ENCODE data around the gene OAS3. TPM values are rescaled to one million over a fixed set of nuclear protein-coding genes. Genes with fewer than 3 reads are reported as not detected.

The OAS3 gene
- total and polyA plus RNA-seq, 2 experiments from 2014 or later: 0.22 to 0.35 TPM

DNA sequence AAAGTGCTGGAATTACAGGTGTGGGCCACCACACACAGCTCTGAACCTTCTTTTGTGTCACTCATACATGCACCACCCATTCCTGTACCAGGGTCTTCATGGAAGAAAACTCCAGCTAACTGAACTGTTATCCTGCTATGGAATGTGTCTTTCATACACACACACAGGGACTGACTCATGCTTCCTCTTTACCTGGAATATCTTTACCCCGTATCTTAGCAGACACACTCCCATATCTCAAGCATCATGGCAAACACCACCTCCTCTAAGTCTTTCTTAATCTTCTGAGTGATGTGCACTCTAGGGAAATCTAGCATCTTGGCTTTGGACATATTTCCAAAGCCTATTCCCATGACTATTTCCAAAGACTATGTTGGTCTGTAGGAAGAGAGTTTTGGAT is 83.2 kb downstream of the OAS3 start:
- Histone ChIP-seq H3K9me3 (ENCODE audit: low read depth) (no peaks in the 10 kb centered on the region), H3K27me3 (replicated peaks; ENCODE audit: insufficient read depth) (0 out of 2 replicates have a peak, but pooled peaks cover 6% of the 10 kb centered on the region), H3K9me2 (ENCODE audit: insufficient read depth) (no peaks in the 10 kb centered on the region), H3K36me3 (ENCODE audit: low read depth) (no peaks in the 10 kb centered on the region), H2AFZ (no peak overlapping the region), H3F3A (ENCODE audit: insufficient read depth) (0 out of 2 replicates have a peak, but pooled peaks cover 6% of the 10 kb centered on the region), H3K4me2 (ENCODE audit: unreplicated experiment) (no peak overlapping the region), H3K79me2 (ENCODE audit: insufficient read depth) (no peaks in the 10 kb centered on the region), H3K27ac (no peak overlapping the region), H3K4me3 (no peak overlapping the region), H3K9ac (no peak overlapping the region), H4K20me1 (ENCODE audit: insufficient read depth) (no peaks in the 10 kb centered on the region), H3K4me1 (ENCODE audit: insufficient read depth) (peaks cover 7% of the 10 kb centered on the region; the same call in 1 of the 2 replicates)
- TF ChIP-seq EZH2 (IDR thresholded peaks at IDR 0.05; ENCODE audit: insufficient read depth, poor library complexity, severe bottlenecking): no peak
- no peak for TF ChIP-seq EZH2phosphoT487 (IDR thresholded peaks at IDR 0.05; ENCODE audit: insufficient read depth, low read depth)
- in situ Hi-C loops (cut with MboI): no loop called here
- WGBS, 2 experiments (ENCODE audit: low coverage in 1 of 2, low lambda C conversion rate in 2 of 2, missing lambda C conversion rate in 2 of 2): 32 to 53% methylated on average over 1 of the region's 1 CpG
- DNase-seq: no peak

Other genes with a start within 250 kb of the OAS3 start
- gene RPH3A, start 146.7 kb upstream of the OAS3 start, total RNA-seq (2014; rRNA removed; shearing (Covaris generic)): not detected in 2 replicates
- gene RPH3A, start 146.7 kb upstream of the OAS3 start, polyA plus RNA-seq (2016; fragmentation: Nextera tagmentation; extraction: Ambion mirVana): not detected in 2 replicates
- gene OAS1, start 31.5 kb upstream of the OAS3 start, total RNA-seq (2014; rRNA removed; shearing (Covaris generic)): not detected in 2 replicates
- gene OAS1, start 31.5 kb upstream of the OAS3 start, polyA plus RNA-seq (2016; fragmentation: Nextera tagmentation; extraction: Ambion mirVana): 0.10 TPM in 1 of 2 replicates, not detected in the other
- 0.54 and 1.0 TPM in 2 replicates for gene OAS2, start 40.0 kb downstream of the OAS3 start, total RNA-seq (2014; rRNA removed; shearing (Covaris generic))
- 0.56 and 1.4 TPM in 2 replicates for gene OAS2, start 40.0 kb downstream of the OAS3 start, polyA plus RNA-seq (2016; fragmentation: Nextera tagmentation; extraction: Ambion mirVana)
- gene DTX1, start 118.3 kb downstream of the OAS3 start, total RNA-seq (2014; rRNA removed; shearing (Covaris generic)): not detected in 2 replicates
- not detected in 2 replicates for gene DTX1, start 118.3 kb downstream of the OAS3 start, polyA plus RNA-seq (2016; fragmentation: Nextera tagmentation; extraction: Ambion mirVana)
- not detected in 2 replicates for gene RASAL1, start 197.3 kb downstream of the OAS3 start, total RNA-seq (2014; rRNA removed; shearing (Covaris generic))
- gene RASAL1, start 197.3 kb downstream of the OAS3 start, polyA plus RNA-seq (2016; fragmentation: Nextera tagmentation; extraction: Ambion mirVana): not detected in 2 replicates
- gene CFAP73, start 211.2 kb downstream of the OAS3 start, total RNA-seq (2014; rRNA removed; shearing (Covaris generic)): not detected in 2 replicates
- not detected in 2 replicates for gene CFAP73, start 211.2 kb downstream of the OAS3 start, polyA plus RNA-seq (2016; fragmentation: Nextera tagmentation; extraction: Ambion mirVana)
- 34.9 and 44.5 TPM in 2 replicates for gene DDX54, start 247.0 kb downstream of the OAS3 start, total RNA-seq (2014; rRNA removed; shearing (Covaris generic))
- 27.7 and 28.1 TPM in 2 replicates for gene DDX54, start 247.0 kb downstream of the OAS3 start, polyA plus RNA-seq (2016; fragmentation: Nextera tagmentation; extraction: Ambion mirVana)
- gene RITA1, start 247.2 kb downstream of the OAS3 start, total RNA-seq (2014; rRNA removed; shearing (Covaris generic)): 16.2 and 19.2 TPM in 2 replicates
- gene RITA1, start 247.2 kb downstream of the OAS3 start, polyA plus RNA-seq (2016; fragmentation: Nextera tagmentation; extraction: Ambion mirVana): 12.5 and 15.6 TPM in 2 replicates

All from GM23248 (cell line).